Measurements from ENCODE around the gene MAP7D1. TPM values are rescaled to one million over a fixed set of nuclear protein-coding genes. Genes with fewer than 3 reads are reported as not detected.

Gene MAP7D1
- total and polyA plus RNA-seq, 2 donors from 2014 or later = 47.5 to 78.7 TPM

DNA sequence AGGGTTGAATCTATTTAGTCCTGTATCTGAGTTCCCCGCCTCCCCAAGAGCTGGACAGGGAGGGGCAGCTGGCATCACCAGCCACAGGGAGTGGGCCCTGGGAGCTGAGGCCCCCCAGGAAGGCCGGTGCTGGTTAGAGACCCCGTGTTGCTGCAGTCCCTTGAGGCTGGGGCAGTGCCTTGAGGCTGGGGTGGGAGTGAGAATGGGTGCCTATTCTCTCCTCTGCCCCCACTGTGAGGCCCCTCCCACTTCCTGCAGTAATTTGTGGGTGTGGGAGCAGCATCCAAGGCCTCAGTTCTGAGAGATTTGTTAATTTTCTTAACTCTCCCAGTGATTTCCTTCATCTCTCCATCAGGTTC lies 4.1 kb upstream of the MAP7D1 start:
- peak overlapping the region in 1 of 3 donors; percentile 35 for H3K9ac ChIP-seq (ENCODE audit: low read length in 3 of 3)
- intact Hi-C loops (cut with DNase I) = no loop called here
- FAIRE-seq = no peak

DNA sequence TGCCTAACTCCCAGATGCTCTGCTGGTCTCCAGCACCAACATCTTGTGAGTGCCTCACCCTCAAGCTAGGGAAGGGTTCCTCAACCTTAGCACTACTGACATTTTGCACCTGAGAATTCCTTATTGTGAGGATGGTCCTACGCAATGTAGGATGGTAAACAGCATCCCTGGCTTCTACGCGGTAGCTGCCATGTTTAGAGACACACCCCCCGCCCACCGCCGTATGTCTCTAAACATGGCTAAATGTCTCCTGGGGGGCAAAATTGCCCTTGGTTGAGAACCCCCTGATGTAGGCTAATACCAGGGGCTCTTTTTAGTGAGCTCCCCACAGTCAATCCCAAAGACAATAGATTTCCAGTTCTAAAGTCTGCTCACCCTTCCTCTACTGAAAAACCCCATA lies 2.5 kb upstream of the MAP7D1 start:
- no peak for FAIRE-seq
- Histone ChIP-seq H3K9me3 (ENCODE audit: control insufficient read depth in 2 of 3, insufficient read depth in 1 of 3, low read length in 3 of 3) (no peaks in the 10 kb centered on the region), H3K27me3 (ENCODE audit: control insufficient read depth, insufficient read depth, low read length) (no peaks in the 10 kb centered on the region), H3K4me1 (ENCODE audit: control insufficient read depth in 2 of 3, insufficient read depth in 2 of 3, low read depth in 1 of 3, low read length in 3 of 3) (peaks cover 7 to 33% (median 25%) of the 10 kb centered on the region in 3 donors), H3K9ac (ENCODE audit: low read length in 3 of 3) (no peak overlapping the region), H3K27ac (ENCODE audit: low read depth in 2 of 2, low read length in 2 of 2) (no peak overlapping the region), H3K36me3 (ENCODE audit: control insufficient read depth in 2 of 3, insufficient read depth in 3 of 3, low read length in 3 of 3) (no peaks in the 10 kb centered on the region), H3K4me3 (ENCODE audit: low read length in 3 of 3) (no peak overlapping the region)
- no peak for DNase-seq
- TF ChIP-seq, protein P1, sequence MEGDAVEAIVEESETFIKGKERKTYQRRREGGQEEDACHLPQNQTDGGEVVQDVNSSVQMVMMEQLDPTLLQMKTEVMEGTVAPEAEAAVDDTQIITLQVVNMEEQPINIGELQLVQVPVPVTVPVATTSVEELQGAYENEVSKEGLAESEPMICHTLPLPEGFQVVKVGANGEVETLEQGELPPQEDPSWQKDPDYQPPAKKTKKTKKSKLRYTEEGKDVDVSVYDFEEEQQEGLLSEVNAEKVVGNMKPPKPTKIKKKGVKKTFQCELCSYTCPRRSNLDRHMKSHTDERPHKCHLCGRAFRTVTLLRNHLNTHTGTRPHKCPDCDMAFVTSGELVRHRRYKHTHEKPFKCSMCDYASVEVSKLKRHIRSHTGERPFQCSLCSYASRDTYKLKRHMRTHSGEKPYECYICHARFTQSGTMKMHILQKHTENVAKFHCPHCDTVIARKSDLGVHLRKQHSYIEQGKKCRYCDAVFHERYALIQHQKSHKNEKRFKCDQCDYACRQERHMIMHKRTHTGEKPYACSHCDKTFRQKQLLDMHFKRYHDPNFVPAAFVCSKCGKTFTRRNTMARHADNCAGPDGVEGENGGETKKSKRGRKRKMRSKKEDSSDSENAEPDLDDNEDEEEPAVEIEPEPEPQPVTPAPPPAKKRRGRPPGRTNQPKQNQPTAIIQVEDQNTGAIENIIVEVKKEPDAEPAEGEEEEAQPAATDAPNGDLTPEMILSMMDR (IDR thresholded peaks at IDR 0.05; ENCODE audit: borderline replicate concordance, extremely low read depth, insufficient read depth) = no peak
- intact Hi-C loops (cut with DNase I) = no loop called here

More for the DNA sequence above, 4.1 kb upstream of the MAP7D1 start:
- H3K27me3 ChIP-seq (ENCODE audit: control insufficient read depth, insufficient read depth, low read length) = no peaks in the 10 kb centered on the region
- no peaks in the 10 kb centered on the region for H3K9me3 ChIP-seq (ENCODE audit: control insufficient read depth in 2 of 3, insufficient read depth in 1 of 3, low read length in 3 of 3)
- H3K36me3 ChIP-seq (ENCODE audit: control insufficient read depth in 2 of 3, insufficient read depth in 3 of 3, low read length in 3 of 3) = no peaks in the 10 kb centered on the region
- DNase-seq = peak in 1 of 5 donors; percentile 64
- H3K4me1 ChIP-seq (ENCODE audit: control insufficient read depth in 2 of 3, insufficient read depth in 2 of 3, low read depth in 1 of 3, low read length in 3 of 3) = peaks cover 7 to 24% (median 20%) of the 10 kb centered on the region in 3 donors
- H3K4me3 ChIP-seq (ENCODE audit: low read length in 3 of 3) = no peak overlapping the region
- peak overlapping the region; percentile 71 to 94 for H3K27ac ChIP-seq (ENCODE audit: low read depth in 2 of 2, low read length in 2 of 2)
- TF ChIP-seq, protein P1 (IDR thresholded peaks at IDR 0.05; ENCODE audit: borderline replicate concordance, extremely low read depth, insufficient read depth) = no peak

DNA sequence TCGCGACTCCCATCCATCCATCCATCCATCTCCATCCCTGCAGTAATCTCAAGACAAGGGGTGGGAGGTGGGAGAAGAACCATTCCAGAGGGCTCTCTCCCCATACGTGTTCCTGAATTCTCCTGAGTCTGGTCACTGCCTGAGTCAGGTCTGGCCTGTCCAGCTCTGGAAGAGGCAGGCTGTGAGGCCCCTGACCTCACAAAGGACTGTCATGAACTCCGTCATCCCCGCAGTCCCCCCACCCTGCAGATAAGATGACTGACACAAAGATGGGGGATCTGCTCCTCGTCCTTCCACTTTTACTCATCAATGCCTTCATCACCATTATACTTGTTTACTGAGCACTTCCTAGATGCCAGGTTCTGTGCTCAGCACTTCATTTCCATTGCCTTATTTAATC lies 1.6 kb upstream of the MAP7D1 start:
- Histone ChIP-seq H3K36me3 (ENCODE audit: control insufficient read depth in 2 of 3, insufficient read depth in 3 of 3, low read length in 3 of 3) (peaks cover 0 to under 1% (median 0%) of the 10 kb centered on the region in 3 donors), H3K4me1 (ENCODE audit: control insufficient read depth in 2 of 3, insufficient read depth in 2 of 3, low read depth in 1 of 3, low read length in 3 of 3) (peaks cover 7 to 30% (median 27%) of the 10 kb centered on the region in 3 donors), H3K9me3 (ENCODE audit: control insufficient read depth in 2 of 3, insufficient read depth in 1 of 3, low read length in 3 of 3) (no peaks in the 10 kb centered on the region), H3K4me3 (ENCODE audit: low read length in 3 of 3) (no peak overlapping the region), H3K9ac (ENCODE audit: low read length in 3 of 3) (peak overlapping the region in 1 of 3 donors; percentile 5), H3K27ac (ENCODE audit: low read depth in 2 of 2, low read length in 2 of 2) (no peak overlapping the region), H3K27me3 (ENCODE audit: control insufficient read depth, insufficient read depth, low read length) (no peaks in the 10 kb centered on the region)
- peak in 1 of 5 donors; percentile 49 for DNase-seq
- FAIRE-seq = no peak
- TF ChIP-seq, protein P1 (IDR thresholded peaks at IDR 0.05; ENCODE audit: borderline replicate concordance, extremely low read depth, insufficient read depth) = no peak
- intact Hi-C loops (cut with DNase I) = no loop called here
